Measurements from ENCODE around the gene BEND7.

- TF ChIP-seq CTCF (IDR thresholded peaks at IDR 0.05), result no peak
- TF ChIP-seq EZH2phosphoT487 (IDR thresholded peaks at IDR 0.05; ENCODE audit: borderline replicate concordance, low read depth), result no peak
- no peak for TF ChIP-seq ZBTB33 (IDR thresholded peaks at IDR 0.05; ENCODE audit: borderline replicate concordance, low read depth)
- no peak for TF ChIP-seq MAX (IDR thresholded peaks at IDR 0.05; ENCODE audit: low read depth)
- TF ChIP-seq USF2 (IDR thresholded peaks at IDR 0.05; ENCODE audit: borderline replicate concordance, low read depth, low read length), result no peak
- no peak for TF ChIP-seq EP300 (IDR thresholded peaks at IDR 0.05; ENCODE audit: borderline replicate concordance in 1 of 2, low read depth in 1 of 2, low read length in 1 of 2)
- TF ChIP-seq USF1 (IDR thresholded peaks at IDR 0.05; ENCODE audit: borderline replicate concordance, low read depth), result no peak
- no peak for TF ChIP-seq MXI1 (IDR thresholded peaks at IDR 0.05; ENCODE audit: low read depth, low read length)
- no peak for TF ChIP-seq POLR2AphosphoS5 (IDR thresholded peaks at IDR 0.05; ENCODE audit: low read depth, low read length)
- TF ChIP-seq RXRA (IDR thresholded peaks at IDR 0.05; ENCODE audit: borderline replicate concordance, low read depth), result no peak
These were observed 53.7 kb downstream of the BEND7 start for GRCh38 chr10:13475124-13475523.
